GM18520 (cell line): ENCODE measurements around the gene CNTN1.

ENCODE experiments used
- ATAC-seq: cut with Tn5 transposase; IDR thresholded peaks from one replicate; pipeline ENCODE4 v1.9.1; 2021; ENCODE audit not compliant: unreplicated experiment

The CNTN1 gene

DNA sequence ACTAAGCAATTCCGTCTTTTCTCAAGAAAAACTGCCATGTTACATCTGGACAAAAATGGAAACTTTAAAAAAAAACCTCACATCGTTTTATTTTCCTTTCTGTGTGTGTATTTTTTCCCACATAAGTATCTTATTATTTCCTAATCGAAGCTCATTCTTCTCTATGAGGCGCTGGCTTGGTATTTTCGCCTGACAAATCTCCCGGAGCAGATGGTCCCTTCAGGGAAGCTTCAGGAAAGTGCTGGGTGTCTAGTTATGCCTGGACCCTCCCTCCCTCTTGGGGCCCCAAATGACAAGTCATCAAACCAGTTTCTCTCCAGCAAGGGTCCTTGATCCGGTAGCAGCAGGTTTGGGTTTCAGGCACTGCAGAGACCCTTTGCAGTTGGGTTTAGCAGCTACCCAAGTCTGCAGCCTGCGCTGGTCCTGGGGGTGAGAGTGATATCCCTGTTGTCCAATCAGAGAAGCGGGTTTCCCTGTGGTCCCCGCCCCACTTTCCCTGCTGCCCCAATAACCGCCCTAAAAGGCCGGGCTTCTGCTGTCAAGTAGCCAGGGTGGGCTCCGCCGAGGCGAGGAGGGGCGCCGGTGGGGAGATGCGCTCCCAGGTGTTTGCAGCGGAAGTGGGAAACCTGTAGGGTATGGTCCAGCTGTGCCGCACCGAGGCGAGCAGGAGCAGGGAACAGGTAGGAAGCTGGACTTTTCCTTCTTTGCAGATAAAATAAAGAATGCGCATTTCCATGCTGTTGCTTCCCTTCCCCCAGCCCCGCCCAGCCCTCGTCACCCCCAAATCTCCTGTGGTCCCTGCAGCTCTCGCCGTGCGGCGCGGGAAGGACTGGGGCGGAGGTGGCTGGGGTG lies at the start of gene CNTN1:
Gene CNTN1, plus strand, starts transcription at position 527 of the 852 bp plus-strand sequence.
- no peak for ATAC-seq

DNA sequence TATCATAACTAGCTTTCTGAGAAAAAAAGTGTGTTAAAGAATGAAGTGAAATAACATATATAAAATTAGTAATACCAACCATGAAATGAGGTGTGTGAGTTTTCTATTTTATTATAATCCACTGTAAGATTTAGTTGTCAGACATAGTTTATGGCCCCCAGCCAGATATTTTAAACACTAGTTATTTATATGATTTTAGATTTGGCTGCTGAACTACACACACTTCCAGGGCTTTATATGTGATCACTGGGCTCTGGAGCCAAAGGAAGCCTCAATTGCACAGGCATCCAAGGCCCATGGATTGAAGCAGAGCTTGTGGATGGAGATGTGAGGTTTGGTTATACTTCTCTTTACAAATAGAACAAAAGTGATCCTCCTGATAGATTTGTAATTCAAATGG lies 48.7 kb upstream of the CNTN1 start:
- no peak for ATAC-seq

DNA sequence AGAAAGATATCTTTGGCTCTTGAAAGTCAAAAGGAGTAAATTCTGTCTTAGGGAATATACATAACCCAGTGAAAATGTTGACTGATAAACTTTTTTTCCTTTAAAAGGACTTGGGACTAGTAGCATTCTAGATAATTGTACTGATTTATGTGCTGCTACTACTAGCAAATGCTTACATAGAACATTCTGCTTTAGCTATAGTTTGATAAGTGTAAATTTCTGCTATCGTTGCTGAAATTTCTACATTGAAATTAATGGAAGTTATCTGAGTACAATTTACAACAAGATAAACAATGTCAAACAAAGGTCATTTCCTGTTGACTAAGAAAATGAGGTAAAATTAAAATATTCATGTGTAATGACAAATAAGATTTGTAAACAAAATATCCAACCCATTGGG lies 48.3 kb upstream of the CNTN1 start:
- ATAC-seq: no peak

DNA sequence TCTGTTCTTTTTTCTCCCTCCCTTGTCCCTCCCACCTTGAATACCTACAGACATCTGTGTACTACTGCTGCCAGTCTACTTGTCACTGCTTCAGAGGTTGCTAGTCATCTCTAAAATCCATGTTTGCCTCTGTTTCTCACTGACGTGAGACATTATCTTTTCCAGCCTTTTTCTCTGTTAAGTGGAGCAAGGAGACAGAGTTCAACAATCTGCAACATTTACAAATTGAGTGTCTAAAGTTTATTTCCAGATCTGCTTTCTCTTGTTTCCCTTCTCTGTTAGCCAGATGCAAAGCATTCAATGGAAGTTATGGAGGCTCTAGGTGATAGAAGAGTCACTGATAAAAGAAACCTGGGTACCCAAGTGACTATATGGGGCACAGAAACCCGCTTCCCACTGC lies 47.5 kb upstream of the CNTN1 start:
- no peak for ATAC-seq

DNA sequence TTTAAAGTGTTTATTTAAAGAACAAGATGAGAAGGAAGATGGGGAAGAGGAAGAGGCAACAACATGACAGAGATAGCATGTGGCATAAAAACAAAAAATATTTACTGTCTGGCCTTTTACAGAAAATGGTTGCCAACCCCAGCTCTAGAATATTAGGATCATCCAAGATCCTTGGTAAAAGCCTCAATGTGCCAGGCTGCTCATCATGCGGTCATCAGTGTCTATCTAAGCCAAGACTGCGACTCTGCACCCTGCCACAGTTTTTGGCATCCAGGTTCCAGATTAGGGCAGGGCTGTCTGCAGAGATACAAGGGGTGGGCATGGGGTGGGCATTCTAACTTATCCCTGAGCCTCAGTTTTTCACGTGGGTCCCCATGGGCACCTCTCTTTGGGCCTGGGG lies 46.9 kb upstream of the CNTN1 start:
- no peak for ATAC-seq

DNA sequence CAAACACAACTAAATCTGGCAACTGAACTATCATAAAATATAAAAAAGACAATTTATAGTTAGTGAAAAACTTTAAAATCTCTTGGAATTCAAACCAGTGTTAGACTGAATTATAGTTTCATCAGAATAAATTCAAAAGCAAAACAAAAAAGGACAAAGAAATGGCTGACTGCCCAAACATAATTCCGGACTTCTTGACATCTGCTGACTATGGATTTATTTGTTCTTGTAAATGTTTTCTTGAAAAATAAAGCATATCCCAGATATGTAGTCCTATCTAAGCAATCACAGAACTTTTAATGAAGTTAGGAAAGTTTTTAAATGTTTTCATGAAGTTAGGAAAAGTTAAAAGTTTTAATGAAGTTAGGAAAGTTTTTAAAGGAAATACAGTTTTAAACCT lies 45.8 kb upstream of the CNTN1 start:
- no peak for ATAC-seq

DNA sequence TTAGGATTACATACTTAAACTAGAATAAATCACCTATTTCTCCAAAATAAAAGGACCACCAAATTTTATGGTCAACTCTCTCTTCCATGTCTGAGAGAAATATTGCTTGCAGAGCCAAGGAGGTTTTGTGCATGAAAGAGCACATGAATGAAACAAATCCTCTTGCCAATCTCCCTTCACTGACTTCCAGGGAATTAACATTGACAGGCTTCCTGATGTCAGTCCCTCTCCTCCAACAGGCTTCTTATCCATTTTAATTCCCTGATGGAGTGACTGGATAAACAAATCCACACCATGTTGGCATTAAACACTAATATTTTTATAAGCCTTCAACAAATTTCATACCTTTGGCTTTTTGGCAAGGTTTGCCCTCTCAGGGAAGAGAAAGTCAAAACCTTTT lies 45.3 kb upstream of the CNTN1 start:
- ATAC-seq: no peak

DNA sequence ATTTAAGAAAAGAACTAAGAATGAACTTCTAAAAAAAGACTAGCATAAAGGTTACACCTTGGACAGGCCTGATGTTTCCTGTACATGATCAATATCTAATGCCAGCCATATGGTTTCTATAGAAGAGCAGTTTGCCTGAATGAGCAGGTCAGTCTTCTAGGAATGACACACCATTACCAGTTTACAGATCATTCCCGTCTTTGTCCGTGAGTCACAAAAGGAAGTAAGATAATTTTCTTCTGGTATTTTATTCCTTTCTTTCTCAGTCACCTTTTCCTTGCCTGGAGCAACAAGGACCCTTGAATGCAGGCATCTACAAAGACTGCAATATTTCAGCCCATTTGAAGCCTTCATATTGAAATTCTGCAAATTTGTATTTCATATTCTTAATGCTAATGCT lies 44.6 kb upstream of the CNTN1 start:
- ATAC-seq: no peak

DNA sequence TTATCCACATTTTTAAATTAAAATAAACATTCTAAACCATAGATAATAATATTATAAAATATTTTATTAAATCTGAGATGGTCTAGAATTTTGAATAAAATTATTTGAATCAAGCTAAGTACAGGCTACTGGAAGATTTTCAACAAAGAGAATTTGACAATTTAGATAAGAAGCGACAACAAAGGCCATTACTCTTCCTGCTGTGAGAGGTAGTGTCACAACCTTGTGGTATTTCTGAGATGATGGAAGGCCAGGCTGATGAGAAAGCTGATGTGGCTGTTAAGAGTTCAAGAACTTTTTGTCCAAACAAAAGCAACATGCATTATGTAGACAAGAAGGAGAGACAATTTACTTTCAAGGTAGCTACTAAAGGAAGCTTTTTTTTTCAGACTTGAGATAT lies 43.7 kb upstream of the CNTN1 start:
- no peak for ATAC-seq

DNA sequence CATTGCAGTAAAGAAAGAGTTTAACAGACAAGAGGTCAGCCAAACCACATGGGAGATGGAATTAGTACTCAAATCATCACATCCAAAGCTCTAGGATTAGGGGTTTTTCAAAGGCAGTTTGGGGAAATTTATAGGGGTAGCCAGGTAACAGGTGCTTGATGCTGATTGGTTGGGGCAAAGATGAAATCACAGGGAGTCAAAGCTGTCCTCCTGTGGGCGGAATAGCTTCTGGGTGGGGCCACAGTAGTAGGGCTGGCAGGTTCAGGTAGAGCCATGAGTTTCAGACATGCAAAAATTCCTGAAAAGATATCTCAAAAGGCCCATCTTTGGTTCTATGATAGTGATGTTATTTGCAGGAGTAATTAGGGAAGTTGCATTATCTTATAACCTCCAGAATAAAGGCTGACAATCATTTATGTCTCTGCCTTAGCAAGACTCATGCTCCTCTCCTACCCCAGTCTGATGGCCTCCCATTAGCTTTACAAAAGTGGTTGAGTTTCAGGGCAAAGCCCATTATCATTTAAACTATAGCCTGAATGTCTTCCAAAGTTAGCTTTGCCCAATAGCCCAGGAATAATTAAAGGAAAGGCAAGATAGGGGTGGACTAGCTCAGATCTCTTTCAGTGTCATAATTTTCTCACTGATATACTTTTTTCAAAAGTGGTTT lies 42.1 kb upstream of the CNTN1 start:
- no peak for ATAC-seq

DNA sequence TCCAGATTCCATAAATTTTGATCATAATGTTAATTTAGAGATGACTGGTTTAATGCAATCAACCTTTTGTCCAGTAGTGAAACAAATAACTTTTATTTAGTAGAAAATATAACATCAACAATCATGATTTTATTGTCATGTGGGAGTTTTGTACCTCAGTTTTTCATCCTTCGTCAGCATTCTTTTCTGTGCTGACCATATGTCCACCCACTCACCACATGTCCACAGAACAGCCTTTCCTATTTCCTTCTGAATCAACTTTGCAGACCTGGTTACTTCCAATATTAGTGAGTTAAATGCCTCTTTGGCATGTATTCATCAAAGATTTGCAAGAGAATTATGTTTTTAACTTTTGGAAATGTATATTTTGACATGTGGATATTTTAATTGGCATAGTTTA lies 36.8 kb upstream of the CNTN1 start:
- ATAC-seq: no peak

DNA sequence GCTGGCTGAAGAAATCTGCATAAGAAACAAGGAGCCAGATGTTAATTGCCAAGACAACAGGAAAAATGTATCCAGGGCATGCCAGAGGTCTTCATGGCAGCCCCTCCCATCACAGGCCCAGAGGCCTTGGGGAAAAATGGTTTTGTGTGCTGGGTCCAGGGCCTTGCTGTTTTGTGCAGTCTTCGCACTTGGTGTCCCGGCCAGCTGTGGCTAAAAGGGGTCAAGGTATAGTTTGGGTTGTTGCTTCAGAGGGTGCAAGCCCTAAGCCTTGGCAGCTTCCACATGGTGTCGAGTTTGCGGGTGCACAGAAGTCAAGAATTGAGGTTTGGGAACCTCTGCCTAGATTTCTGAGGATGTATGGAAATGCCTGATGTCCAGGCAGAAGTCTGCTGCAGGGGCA lies 29.9 kb upstream of the CNTN1 start:
- ATAC-seq: no peak

DNA sequence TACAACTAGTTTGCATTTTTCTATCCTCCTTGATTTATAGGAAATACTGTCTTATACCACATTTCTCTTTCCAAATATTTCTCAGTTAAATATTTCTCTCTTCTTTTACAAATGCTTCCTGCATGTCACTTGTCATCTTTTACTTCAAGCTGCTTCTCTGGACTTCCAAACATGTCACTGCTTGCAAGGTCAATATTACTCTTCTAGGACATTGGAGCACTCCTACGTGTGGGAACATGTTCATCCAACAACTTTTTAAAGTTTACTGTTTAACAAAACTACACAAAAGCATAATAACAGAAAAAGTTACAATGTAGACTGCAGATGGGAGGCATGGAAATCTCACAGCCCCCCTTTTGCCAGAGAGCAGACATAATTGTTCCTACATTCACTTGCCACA lies 28.5 kb upstream of the CNTN1 start:
- ATAC-seq: no peak

DNA sequence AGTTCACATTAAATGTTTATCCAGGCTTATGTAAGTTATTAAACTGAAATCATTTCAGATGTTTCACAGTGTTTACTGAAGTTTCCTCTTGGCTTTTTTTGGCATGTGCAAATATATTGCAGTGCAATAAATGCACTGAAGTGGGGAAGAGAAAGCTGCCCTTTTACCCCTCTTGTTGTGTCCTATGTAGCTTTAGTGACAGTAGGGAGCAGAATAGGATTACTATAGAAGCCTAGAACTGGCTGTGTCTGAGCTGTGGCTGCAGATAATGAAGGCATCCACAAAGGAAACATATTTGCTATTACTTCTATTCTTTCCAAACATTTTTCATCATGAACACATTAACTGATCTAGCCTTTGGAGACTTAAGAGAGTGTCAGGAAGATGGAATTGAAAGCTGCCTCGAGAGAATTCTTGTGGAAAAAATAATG lies 24.1 kb upstream of the CNTN1 start:
- ATAC-seq: no peak

DNA sequence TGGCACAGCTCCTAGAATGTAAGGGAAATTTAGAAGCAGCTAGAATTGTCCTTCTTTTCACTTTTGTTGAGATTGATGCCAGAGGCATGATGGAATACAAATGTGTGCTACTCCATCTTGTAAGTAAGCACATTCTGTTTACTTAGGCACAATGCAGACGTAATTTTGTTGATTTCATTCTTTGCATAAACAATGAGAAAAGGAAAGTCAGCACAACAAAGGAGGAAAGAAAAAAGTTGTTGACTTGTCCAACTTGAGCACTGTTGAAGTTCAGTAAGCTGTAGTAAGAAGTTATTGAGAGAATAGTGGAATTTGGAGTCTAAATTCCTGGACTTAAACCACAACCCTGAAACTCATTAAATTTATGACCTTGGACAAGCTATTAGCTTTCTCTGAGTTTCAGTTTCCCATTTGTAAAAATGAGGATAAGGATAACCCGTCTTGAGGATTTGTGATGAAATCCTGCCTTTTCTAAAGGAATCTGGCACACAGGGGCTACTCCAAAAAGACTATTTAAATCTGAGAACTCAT lies 19.4 kb upstream of the CNTN1 start:
- ATAC-seq: no peak

DNA sequence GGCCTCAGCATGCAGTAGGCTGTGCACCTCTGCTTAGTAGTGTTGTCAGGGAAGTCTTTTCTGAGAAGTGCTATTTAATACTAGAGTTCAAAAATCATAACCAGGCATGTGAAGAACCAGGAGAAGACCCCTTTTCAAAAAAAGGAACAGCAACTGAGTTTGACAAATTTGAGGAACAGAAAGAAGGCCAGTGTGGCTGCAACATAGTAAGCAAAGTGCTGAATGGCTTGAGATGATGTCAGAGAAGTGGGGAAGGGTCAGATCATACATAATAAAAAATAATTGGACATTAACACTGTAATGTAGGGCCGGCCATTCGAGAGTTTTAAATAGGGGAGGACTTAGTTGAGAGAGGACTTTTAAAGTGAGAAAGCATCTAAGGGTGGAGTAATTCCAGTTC lies 11.1 kb upstream of the CNTN1 start:
- no peak for ATAC-seq

DNA sequence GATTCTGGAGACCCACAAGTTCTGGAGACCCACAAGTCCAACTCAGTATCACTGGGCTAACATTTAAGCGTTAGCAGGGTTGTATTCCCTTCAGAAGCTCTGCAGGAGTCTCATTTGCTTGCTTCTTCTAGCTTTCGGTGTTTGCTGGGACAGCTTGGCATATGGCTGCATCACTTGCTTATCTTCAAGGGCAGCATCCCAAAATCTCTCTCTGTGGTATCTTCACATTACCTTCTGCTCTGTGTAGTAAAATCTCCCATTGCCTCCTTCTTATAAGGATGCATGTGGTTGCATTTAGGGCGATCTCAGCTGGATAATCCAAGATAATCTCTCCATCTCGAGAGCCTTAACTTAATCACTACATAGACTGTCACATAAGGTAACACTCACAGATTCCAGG lies 7.3 kb upstream of the CNTN1 start:
- no peak for ATAC-seq

DNA sequence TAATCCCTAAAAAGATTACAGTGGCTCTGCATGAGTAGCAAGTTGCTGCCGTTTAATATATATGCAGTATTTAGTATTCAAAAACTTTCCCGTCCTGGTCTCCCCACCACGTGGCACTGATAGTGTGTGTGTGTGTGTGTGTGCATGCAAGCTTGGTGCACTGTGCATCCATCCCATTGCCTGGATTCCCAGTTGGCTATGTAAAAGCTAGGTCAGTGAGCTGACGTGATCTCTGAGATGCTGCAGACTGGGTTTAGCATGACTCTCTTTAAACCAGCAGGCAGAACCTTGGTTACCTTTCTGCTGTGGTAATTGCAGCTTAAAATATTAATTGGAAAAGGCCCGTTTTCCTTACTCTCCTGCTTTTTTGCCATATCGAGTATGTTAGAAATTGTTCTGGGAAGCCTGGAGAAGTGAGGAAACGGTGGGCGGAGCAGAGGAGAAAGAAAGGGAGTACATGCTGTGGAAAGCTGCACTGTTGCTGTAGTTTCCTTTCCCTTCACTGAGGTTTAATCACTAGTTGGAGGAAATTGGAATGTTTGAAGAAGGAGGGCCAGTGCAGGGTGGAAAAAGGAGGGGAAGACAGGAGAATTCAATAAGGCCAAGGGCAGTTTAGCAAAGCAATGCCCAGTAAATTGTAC lies 4.0 kb upstream of the CNTN1 start:
- no peak for ATAC-seq

DNA sequence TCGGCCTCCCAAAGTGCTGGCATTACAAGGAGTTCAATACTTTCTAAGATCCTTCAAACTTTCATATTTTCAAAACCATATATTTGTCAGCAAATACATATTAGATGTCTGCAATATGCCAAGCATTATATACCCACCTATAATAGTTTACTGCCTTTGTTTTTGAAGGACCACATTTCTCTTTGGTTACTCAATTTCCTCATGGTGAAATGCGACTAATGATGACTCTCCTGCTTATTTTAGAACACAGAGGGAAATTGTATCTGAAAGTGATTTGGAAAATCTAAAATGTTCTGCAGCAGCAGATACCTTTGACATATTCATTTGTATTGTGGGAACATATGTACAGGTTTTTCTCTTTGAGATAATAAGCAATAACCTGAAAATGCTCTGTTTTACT lies 2.7 kb upstream of the CNTN1 start:
- ATAC-seq: no peak

DNA sequence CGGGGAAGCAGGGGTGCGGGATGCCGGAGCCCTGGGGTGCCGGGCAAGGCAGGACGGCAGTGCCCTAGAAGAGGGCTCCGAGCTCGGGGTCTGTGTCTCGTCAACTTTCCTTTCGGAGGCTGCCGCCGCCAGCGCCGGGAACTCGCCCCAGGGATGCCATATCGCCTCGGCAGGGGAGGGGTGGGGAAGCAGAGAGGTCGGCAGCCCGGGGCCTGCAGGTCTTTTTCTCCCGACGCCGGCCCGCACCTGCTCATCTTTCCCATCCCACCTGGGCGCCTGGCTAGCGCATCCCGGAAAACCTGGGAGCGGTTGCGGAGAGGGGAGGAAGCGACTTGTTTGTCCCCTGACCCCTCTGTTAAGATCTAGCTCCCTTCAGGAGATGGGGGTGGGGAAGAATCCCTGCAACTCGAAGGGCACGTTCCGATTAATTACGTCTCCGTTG lies 547 bp downstream of the CNTN1 start:
- no peak for ATAC-seq

DNA sequence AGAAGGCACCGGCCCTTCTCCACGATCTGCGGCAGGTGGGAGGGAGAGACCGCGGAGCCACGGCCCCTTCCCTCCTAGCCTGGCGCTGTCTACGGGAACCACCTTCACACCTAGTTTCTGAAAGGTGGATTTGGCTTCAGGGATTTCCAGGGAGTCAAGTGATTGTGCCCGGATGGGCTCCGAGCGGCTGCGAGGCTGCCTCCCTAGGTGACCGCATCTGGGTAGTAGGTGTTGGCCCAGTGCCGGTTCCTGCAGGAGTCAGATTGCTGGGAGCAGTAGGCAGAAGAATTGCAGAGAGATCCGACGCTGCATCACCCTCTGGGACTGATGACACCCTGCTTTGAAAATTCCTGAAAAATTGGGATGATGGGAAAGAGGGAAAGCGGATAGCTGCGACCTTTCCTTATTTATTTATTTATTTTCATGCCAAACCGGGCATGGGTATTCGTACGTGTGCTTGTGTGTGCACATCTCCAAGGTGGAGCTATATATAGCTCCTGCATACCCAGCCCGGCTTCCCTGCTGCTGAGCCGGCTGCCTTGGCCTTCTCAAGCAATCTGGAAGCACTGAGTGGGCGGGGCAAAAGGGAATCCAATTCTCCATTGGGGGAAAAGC lies 1.1 kb downstream of the CNTN1 start:
- no peak for ATAC-seq
